Rectal smooth muscle tissue (tissue), 1 donor: ENCODE measurements around the gene CDCA7.

Source experiments
- H3K27ac ChIP-seq: one replicate; pipeline ENCODE4 v1.7.0; 2013; ENCODE audit warnings: low read depth, low read length, inconsistent platforms
- H3K27me3 ChIP-seq: one replicate; pipeline ENCODE4 v1.7.0; 2013; ENCODE audit warnings: low read length; ENCODE audit not compliant: control insufficient read depth, insufficient read depth
- H3K36me3 ChIP-seq: one replicate; pipeline ENCODE4 v1.7.0; 2013; ENCODE audit warnings: low read length; ENCODE audit not compliant: control insufficient read depth, insufficient read depth
- H3K4me1 ChIP-seq: one replicate; pipeline ENCODE4 v1.7.0; 2013; ENCODE audit warnings: low read length; ENCODE audit not compliant: control insufficient read depth, insufficient read depth
- H3K4me3 ChIP-seq: one replicate; pipeline ENCODE4 v1.7.0; 2013; ENCODE audit warnings: low read length
- H3K9ac ChIP-seq: one replicate; pipeline ENCODE4 v1.7.0; 2013; ENCODE audit warnings: low read length

Gene CDCA7

GRCh38 chr2:173394091-173394974 lies 39.7 kb downstream of the CDCA7 start:
- H3K4me3 ChIP-seq = no peak overlapping the region
- H3K9ac ChIP-seq = no peak overlapping the region
- no peak overlapping the region for H3K27ac ChIP-seq
- H3K27me3 ChIP-seq = no peaks in the 10 kb centered on the region
- no peaks in the 10 kb centered on the region for H3K4me1 ChIP-seq
- H3K36me3 ChIP-seq = no peaks in the 10 kb centered on the region

GRCh38 chr2:173395567-173396351 lies 41.1 kb downstream of the CDCA7 start:
- no peaks in the 10 kb centered on the region for H3K4me1 ChIP-seq
- H3K27me3 ChIP-seq = no peaks in the 10 kb centered on the region
- H3K36me3 ChIP-seq = no peaks in the 10 kb centered on the region
- no peak overlapping the region for H3K4me3 ChIP-seq
- no peak overlapping the region for H3K27ac ChIP-seq
- H3K9ac ChIP-seq = no peak overlapping the region

DNA sequence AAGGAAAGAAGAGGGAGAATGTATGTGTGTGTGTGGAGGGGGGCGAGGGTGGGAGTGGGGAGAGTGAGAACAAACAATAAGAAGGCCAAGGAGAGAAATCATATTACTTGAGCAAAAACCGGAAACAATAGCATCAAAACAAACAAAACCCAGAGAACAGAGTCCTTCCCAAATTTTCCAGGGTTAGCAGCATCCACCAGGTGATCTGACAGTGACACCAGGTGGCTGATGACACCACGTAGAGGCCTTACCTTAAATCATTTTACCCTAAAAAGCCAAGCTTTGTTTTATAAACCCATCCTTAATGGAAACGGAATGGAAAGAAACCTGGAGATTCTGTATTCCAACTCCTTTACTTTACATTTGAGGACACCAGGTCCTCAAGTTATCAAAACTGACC lies 42.9 kb downstream of the CDCA7 start:
- peaks cover under 1% of the 10 kb centered on the region for H3K27me3 ChIP-seq
- no peaks in the 10 kb centered on the region for H3K4me1 ChIP-seq
- no peak overlapping the region for H3K9ac ChIP-seq
- H3K27ac ChIP-seq = no peak overlapping the region
- H3K36me3 ChIP-seq = no peaks in the 10 kb centered on the region
- H3K4me3 ChIP-seq = no peak overlapping the region

GRCh38 chr2:173399229-173399628 lies 44.6 kb downstream of the CDCA7 start:
- Histone ChIP-seq H3K27me3 (peaks cover 3% of the 10 kb centered on the region), H3K36me3 (no peaks in the 10 kb centered on the region), H3K4me1 (no peaks in the 10 kb centered on the region), H3K9ac (no peak overlapping the region), H3K4me3 (no peak overlapping the region), H3K27ac (no peak overlapping the region)

DNA sequence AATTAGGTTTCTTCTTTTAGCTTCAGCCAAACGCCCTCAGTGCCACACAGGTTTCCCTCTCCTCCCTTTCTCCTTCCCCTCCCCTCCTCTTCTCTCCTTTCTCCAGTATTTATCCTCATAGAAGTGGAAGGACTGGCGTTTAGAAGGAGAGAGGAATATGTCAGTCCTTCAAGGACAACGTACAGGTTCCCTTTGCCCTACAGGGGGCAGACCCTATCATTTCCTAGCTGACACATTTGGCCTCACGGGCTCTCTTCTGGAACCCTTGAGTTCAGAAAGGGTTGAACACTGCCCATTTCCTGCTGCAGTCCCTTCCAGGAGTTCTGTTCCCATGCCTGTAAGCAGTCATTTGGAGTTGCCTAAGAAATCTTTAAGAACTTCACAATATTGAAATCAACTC lies 46.1 kb downstream of the CDCA7 start:
- Histone ChIP-seq H3K9ac (no peak overlapping the region), H3K27me3 (peaks cover 3% of the 10 kb centered on the region), H3K4me1 (no peaks in the 10 kb centered on the region), H3K27ac (no peak overlapping the region), H3K36me3 (no peaks in the 10 kb centered on the region), H3K4me3 (no peak overlapping the region)

DNA sequence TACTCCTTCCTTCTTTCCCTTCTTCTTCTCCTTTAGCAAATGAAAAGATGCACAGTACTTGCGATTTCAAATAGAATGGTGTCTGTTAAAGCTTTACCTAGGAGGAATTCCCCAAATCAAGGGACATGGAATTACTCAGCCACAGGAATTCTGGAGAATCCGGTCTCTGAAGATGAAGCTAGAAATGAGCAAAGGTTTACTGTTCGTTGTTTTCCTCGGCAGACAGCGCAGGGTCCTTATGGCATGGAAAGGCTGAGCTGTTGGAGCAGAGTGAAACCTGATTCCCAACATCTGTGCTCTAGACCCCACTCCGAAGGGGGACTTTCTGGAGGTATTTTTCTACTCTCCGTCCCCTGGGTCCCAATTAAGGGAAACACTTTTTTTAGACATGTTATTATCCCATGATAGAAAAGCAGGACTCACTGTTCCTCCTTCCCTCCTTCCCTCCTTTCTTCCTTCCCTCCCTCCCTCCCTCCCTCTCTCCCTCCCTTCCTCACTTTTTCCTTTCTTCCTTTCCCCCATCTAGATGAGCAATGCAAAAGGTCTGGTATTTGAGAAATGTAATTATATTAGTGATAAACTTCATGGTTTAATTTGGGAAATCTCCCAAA lies 47.1 kb downstream of the CDCA7 start:
- no peaks in the 10 kb centered on the region for H3K36me3 ChIP-seq
- no peak overlapping the region for H3K27ac ChIP-seq
- H3K4me1 ChIP-seq = no peaks in the 10 kb centered on the region
- no peak overlapping the region for H3K9ac ChIP-seq
- H3K4me3 ChIP-seq = no peak overlapping the region
- H3K27me3 ChIP-seq = peaks cover 3% of the 10 kb centered on the region

- Histone ChIP-seq H3K4me3 (peak overlapping the region; percentile 33), H3K4me1 (no peaks in the 10 kb centered on the region), H3K9ac (no peak overlapping the region), H3K27ac (no peak overlapping the region), H3K36me3 (no peaks in the 10 kb centered on the region), H3K27me3 (peaks cover 3% of the 10 kb centered on the region)
Measured at GRCh38 chr2:173402405-173402974, 47.8 kb downstream of the CDCA7 start.

GRCh38 chr2:173404841-173405750 lies 50.4 kb downstream of the CDCA7 start:
- Histone ChIP-seq H3K27me3 (peaks cover 3% of the 10 kb centered on the region), H3K36me3 (no peaks in the 10 kb centered on the region), H3K27ac (no peak overlapping the region), H3K9ac (no peak overlapping the region), H3K4me1 (no peaks in the 10 kb centered on the region), H3K4me3 (no peak overlapping the region)

DNA sequence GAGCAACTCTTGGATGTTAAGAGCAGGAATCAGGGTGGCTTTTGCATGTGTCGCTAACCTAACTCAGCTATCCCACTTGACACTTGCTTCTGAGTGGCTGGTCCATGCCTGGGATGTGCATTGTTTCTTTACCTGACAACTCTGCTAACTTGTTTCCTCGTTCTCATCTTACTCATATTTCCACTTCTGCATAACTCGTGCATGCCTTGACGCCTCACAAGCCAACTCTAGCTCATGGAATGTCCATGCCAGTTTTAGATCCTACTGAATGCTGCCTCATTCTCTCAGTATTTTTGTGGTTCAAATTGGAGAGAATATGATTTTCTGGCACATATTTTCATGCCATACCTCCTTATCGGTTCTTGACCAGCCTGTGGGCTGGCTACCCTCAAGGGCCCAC lies 52.5 kb downstream of the CDCA7 start:
- Histone ChIP-seq H3K27me3 (peaks cover 3% of the 10 kb centered on the region), H3K4me3 (no peak overlapping the region), H3K4me1 (no peaks in the 10 kb centered on the region), H3K36me3 (no peaks in the 10 kb centered on the region), H3K9ac (no peak overlapping the region), H3K27ac (no peak overlapping the region)

DNA sequence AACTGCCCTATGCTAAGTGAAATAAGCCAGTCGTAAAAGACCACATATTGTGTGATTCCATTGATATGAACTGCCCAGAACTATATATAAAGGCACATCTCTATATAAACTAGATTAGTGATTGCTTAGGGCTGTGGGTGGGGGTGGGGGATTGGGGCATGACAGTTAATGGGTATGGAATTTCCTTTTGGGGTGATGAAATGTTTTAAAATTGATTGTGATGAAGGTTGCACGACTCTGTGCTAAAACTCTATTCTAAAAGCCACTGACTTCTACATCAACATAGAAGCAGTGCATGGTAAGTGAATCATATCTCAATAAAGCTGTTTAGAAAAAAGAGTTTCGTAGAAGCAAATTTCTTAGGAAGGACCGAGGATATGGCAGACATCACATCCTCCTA lies 53.0 kb downstream of the CDCA7 start:
- Histone ChIP-seq H3K9ac (no peak overlapping the region), H3K4me1 (no peaks in the 10 kb centered on the region), H3K36me3 (no peaks in the 10 kb centered on the region), H3K4me3 (no peak overlapping the region), H3K27ac (no peak overlapping the region), H3K27me3 (peaks cover under 1% of the 10 kb centered on the region)

- Histone ChIP-seq H3K4me3 (no peak overlapping the region), H3K9ac (no peak overlapping the region), H3K27ac (no peak overlapping the region), H3K36me3 (no peaks in the 10 kb centered on the region), H3K4me1 (no peaks in the 10 kb centered on the region), H3K27me3 (no peaks in the 10 kb centered on the region)
Measured at GRCh38 chr2:173410579-173410978, 55.9 kb downstream of the CDCA7 start.
